Fibroblast of lung (primary cell): Measurements from ENCODE around the gene KIAA1671. TPM values are rescaled to one million over a fixed set of nuclear protein-coding genes. Genes with fewer than 3 reads are reported as not detected.

Experiments
- DNase-seq, 2 donors: peaks; one replicate each; pipeline versions ENCODE4 v3.0.0 to v3.0.0-alpha.2; 2010; ENCODE audit warnings: low read depth in 2 of 2
- H2AFZ ChIP-seq: 2 replicates; pipeline ENCODE4 v1.5.1; 2012; ENCODE audit warnings: low read length, control low read depth, inconsistent platforms
- H3K27ac ChIP-seq: 2 replicates; pipeline ENCODE4 v1.5.1; 2011; ENCODE audit warnings: low read length, control low read depth; ENCODE audit not compliant: insufficient read depth
- H3K27me3 ChIP-seq: 2 replicates; pipeline ENCODE4 v1.5.1; 2011; ENCODE audit warnings: mild to moderate bottlenecking, low read length; ENCODE audit not compliant: control insufficient read depth, insufficient read depth
- H3K36me3 ChIP-seq: 2 replicates; pipeline ENCODE4 v1.5.1; 2011; ENCODE audit warnings: low read length; ENCODE audit not compliant: control insufficient read depth, insufficient read depth
- H3K4me1 ChIP-seq: 2 replicates; pipeline ENCODE4 v1.5.1; 2011; ENCODE audit warnings: low read length; ENCODE audit not compliant: control insufficient read depth, insufficient read depth; ENCODE audit errors: extremely low read depth
- H3K4me2 ChIP-seq: 2 replicates; pipeline ENCODE4 v1.5.1; 2011; ENCODE audit warnings: low read length, control low read depth; ENCODE audit not compliant: insufficient read depth; ENCODE audit errors: extremely low read depth
- H3K4me3 ChIP-seq, 4 experiments: fragments of 200-600 bp in 1 of 4; sonication (generic) in 1 of 4; replicated peaks in 1 of 4; 2 replicates each; pipeline ENCODE4 v1.5.1; 2011 to 2016; ENCODE audit warnings: low read length in 4 of 4, low read depth in 3 of 4, mild to moderate bottlenecking in 3 of 4, control low read depth in 2 of 4, inconsistent platforms in 1 of 4, mixed read lengths in 1 of 4; ENCODE audit not compliant: insufficient read depth in 1 of 4; ENCODE audit errors: control extremely low read depth in 1 of 4
- H3K79me2 ChIP-seq: 2 replicates; pipeline ENCODE4 v1.5.1; 2012; ENCODE audit warnings: mild to moderate bottlenecking, low read length, inconsistent platforms; ENCODE audit not compliant: control insufficient read depth, insufficient read depth
- H3K9ac ChIP-seq: 2 replicates; pipeline ENCODE4 v1.5.1; 2011; ENCODE audit warnings: mild to moderate bottlenecking, low read length, control low read depth; ENCODE audit not compliant: insufficient read depth
- H3K9me3 ChIP-seq: 2 replicates; pipeline ENCODE4 v1.5.1; 2012; ENCODE audit warnings: low read depth, low read length; ENCODE audit not compliant: control insufficient read depth, insufficient read depth
- H4K20me1 ChIP-seq: 2 replicates; pipeline ENCODE4 v1.5.1; 2011; ENCODE audit warnings: low read length; ENCODE audit not compliant: control insufficient read depth, insufficient read depth; ENCODE audit errors: extremely low read depth
- CTCF ChIP-seq, 2 donors: IDR thresholded peaks in 1 of 2; conservative IDR thresholded peaks in 1 of 2; 1 replicate in 1 of 2; 2 replicates in 1 of 2; pipeline ENCODE4 v1.5.1; 2011 to 2012; ENCODE audit warnings: low read length in 2 of 2, control low read depth in 1 of 2, inconsistent platforms in 1 of 2, low read depth in 1 of 2, mild to moderate bottlenecking in 1 of 2
- EZH2 ChIP-seq: IDR thresholded peaks from 2 replicates; pipeline ENCODE4 v1.5.1; 2012; ENCODE audit warnings: low read length, control low read depth, mild to moderate bottlenecking; ENCODE audit errors: missing control alignments
- polyA plus RNA-seq, 2 donors: library from polyadenylated mRNA; depleted of rRNA in 1 of 2; stranded (reverse) in 1 of 2; unstranded in 1 of 2; fragments of >200 nt; gene quantifications; 2 replicates each; pipeline ENCODE4 v1.2.1, GENCODE V29; 2011 to 2012; ENCODE audit warnings: missing spikeins in 1 of 2
- total RNA-seq: library from RNA; depleted of rRNA; stranded (reverse); fragments of >200 nt; gene quantifications from 2 replicates; pipeline ENCODE4 v1.2.1, GENCODE V29; 2014

KIAA1671 gene
- total and polyA plus RNA-seq, 2 donors (not counting 1 experiment from before 2014, with no cell fraction given): 0.34 to 1.3 TPM

GRCh38 chr22:25023879-25024278, 71.4 kb downstream of the KIAA1671 start:
- Histone ChIP-seq H3K27me3 (no peaks in the 10 kb centered on the region), H3K9ac (no peak overlapping the region), H3K4me3 (no peak overlapping the region), H3K27ac (no peak overlapping the region), H3K4me1 (no peaks in the 10 kb centered on the region), H2AFZ (no peak overlapping the region), H4K20me1 (no peaks in the 10 kb centered on the region), H3K79me2 (no peaks in the 10 kb centered on the region), H3K36me3 (no peaks in the 10 kb centered on the region), H3K4me2 (no peak overlapping the region), H3K9me3 (no peaks in the 10 kb centered on the region)
- DNase-seq: peak in 1 of 2 donors; percentile 41
- TF ChIP-seq CTCF (conservative IDR thresholded peaks at IDR 0.05 in 1 of 2, IDR thresholded peaks at IDR 0.05 in 1 of 2; ENCODE audit: low read depth in 1 of 2, low read length in 2 of 2) (no peak), EZH2 (no peak)

GRCh38 chr22:25024895-25025294, 72.4 kb downstream of the KIAA1671 start:
- Histone ChIP-seq H3K27me3 (no peaks in the 10 kb centered on the region), H3K9ac (no peak overlapping the region), H3K4me1 (no peaks in the 10 kb centered on the region), H3K79me2 (no peaks in the 10 kb centered on the region), H3K4me3 (no peak overlapping the region), H3K9me3 (no peaks in the 10 kb centered on the region), H2AFZ (no peak overlapping the region), H3K27ac (no peak overlapping the region), H3K36me3 (no peaks in the 10 kb centered on the region), H3K4me2 (no peak overlapping the region), H4K20me1 (no peaks in the 10 kb centered on the region)
- TF ChIP-seq EZH2 (no peak), CTCF (conservative IDR thresholded peaks at IDR 0.05 in 1 of 2, IDR thresholded peaks at IDR 0.05 in 1 of 2; ENCODE audit: low read depth in 1 of 2, low read length in 2 of 2) (no peak)
- no peak for DNase-seq

GRCh38 chr22:25025491-25026400, 73.2 kb downstream of the KIAA1671 start:
- H3K4me3 ChIP-seq: no peak overlapping the region
- no peaks in the 10 kb centered on the region for H4K20me1 ChIP-seq
- no peaks in the 10 kb centered on the region for H3K4me1 ChIP-seq
- H3K79me2 ChIP-seq: no peaks in the 10 kb centered on the region
- peak; percentile 27 to 56 for DNase-seq
- H3K36me3 ChIP-seq: no peaks in the 10 kb centered on the region
- H3K27ac ChIP-seq: no peak overlapping the region
- no peak overlapping the region for H3K4me2 ChIP-seq
- TF ChIP-seq EZH2 (no peak), CTCF (conservative IDR thresholded peaks at IDR 0.05 in 1 of 2, IDR thresholded peaks at IDR 0.05 in 1 of 2; ENCODE audit: low read depth in 1 of 2, low read length in 2 of 2) (no peak)
- H3K9ac ChIP-seq: no peak overlapping the region
- H2AFZ ChIP-seq: no peak overlapping the region
- no peaks in the 10 kb centered on the region for H3K27me3 ChIP-seq
- H3K9me3 ChIP-seq: no peaks in the 10 kb centered on the region
